HCT116 (cell line): ENCODE data around the gene RABEPK. TPM values are rescaled to one million over a fixed set of nuclear protein-coding genes. Genes with fewer than 3 reads are reported as not detected.

ENCODE experiments used
- ATAC-seq: fragments of 200-7000 bp; cut with Tn5 transposase; 2 replicates; pipeline ENCODE4 v1.9.1; 2020; ENCODE audit warnings: mild to moderate bottlenecking, moderate library complexity
- BruUV-seq: library from RNA; stranded (reverse); fragments of 400-500 nt; replicated peaks from 2 replicates; lab custom pipeline; 2021; lab: Mats Ljungman, UMichigan
- CTCF ChIA-PET: fragments of 300-600 bp; sonication (Branson Sonifier 250); formaldehyde crosslinking; loops from one replicate; lab custom pipeline; 2021; ENCODE audit warnings: antibody characterized with exemption; lab: Charles Lee
- POLR2A ChIA-PET: fragments of 300-600, 350-600 bp; sonication (Branson Sonifier 250); formaldehyde crosslinking; loops from one replicate; lab custom pipeline; 2021; ENCODE audit warnings: antibody characterized with exemption; lab: Charles Lee
- RAD21 ChIA-PET, 2 experiments: fragments of 300-600 bp; sonication (Branson Sonifier 250); formaldehyde crosslinking; loops; one replicate each; lab custom pipeline; 2023; ENCODE audit warnings: low total read pairs in 2 of 2; ENCODE audit not compliant: uncharacterized antibody in 2 of 2, unreplicated experiment in 2 of 2, low non-redundant PET in 1 of 2; lab: Charles Lee
- DNase-seq: peaks from one replicate; pipeline ENCODE4 v3.0.0-alpha.2; 2010; ENCODE audit warnings: low read depth, low spot score
- H2AFZ ChIP-seq: fragments of 200-600 bp; shearing (Covaris generic), sonication (generic); 2 replicates; pipeline ENCODE4 v1.6.1; 2017; ENCODE audit warnings: low read depth, mixed run types, mixed read lengths, antibody characterized with exemption, low read length; ENCODE audit not compliant: poor library complexity, severe bottlenecking
- H3K27ac ChIP-seq: 2 replicates; pipeline ENCODE4 v1.5.1; 2012; ENCODE audit warnings: low read depth, low read length
- H3K27me3 ChIP-seq: fragments of 200-600 bp; sonication (generic); 2 replicates; pipeline ENCODE4 v1.6.1; 2016; ENCODE audit warnings: mixed run types, low read length, mixed read lengths; ENCODE audit not compliant: insufficient read depth
- H3K36me3 ChIP-seq, 2 experiments: fragments of 200-500 bp in 1 of 2; fragments of 200-600 bp in 1 of 2; sonication (Bioruptor generic) in 1 of 2; sonication (generic) in 1 of 2; 2 replicates each; pipeline versions ENCODE4 v1.5.1 to v1.6.1; 2014 to 2016; ENCODE audit warnings: low read length in 2 of 2, inconsistent platforms in 1 of 2, mixed read lengths in 1 of 2, mixed run types in 1 of 2; ENCODE audit not compliant: insufficient read depth in 2 of 2, control insufficient read depth in 1 of 2
- H3K4me1 ChIP-seq, 2 experiments: fragments of 200-600 bp in 1 of 2; sonication (generic) in 1 of 2; 2 replicates each; pipeline versions ENCODE4 v1.5.1 to v1.6.1; 2012 to 2017; ENCODE audit warnings: low read length in 2 of 2, inconsistent platforms in 1 of 2, mild to moderate bottlenecking in 1 of 2, mixed read lengths in 1 of 2, mixed run types in 1 of 2, moderate library complexity in 1 of 2; ENCODE audit not compliant: insufficient read depth in 2 of 2, control insufficient read depth in 1 of 2
- H3K4me2 ChIP-seq: fragments of 200-600 bp; sonication (generic); 2 replicates; pipeline ENCODE4 v1.6.1; 2017; ENCODE audit warnings: mixed run types, low read length, mixed read lengths
- H3K4me3 ChIP-seq, 2 experiments: fragments of 200-600 bp in 1 of 2; sonication (generic) in 1 of 2; replicated peaks in 1 of 2; 2 replicates each; pipeline ENCODE4 v1.5.1; 2011 to 2016; ENCODE audit warnings: low read length in 2 of 2, control low read depth in 1 of 2, low read depth in 1 of 2, mild to moderate bottlenecking in 1 of 2, mixed read lengths in 1 of 2, mixed run types in 1 of 2
- H3K79me2 ChIP-seq: fragments of 200-600 bp; sonication (generic); 2 replicates; pipeline ENCODE4 v1.6.1; 2017; ENCODE audit warnings: mild to moderate bottlenecking, mixed run types, low read length, moderate library complexity, mixed read lengths; ENCODE audit not compliant: insufficient read depth
- H3K9ac ChIP-seq: fragments of 200-600 bp; sonication (generic); 2 replicates; pipeline ENCODE4 v1.6.1; 2016; ENCODE audit warnings: low read length, mixed read lengths
- H3K9me2 ChIP-seq: fragments of 200-600 bp; sonication (generic), shearing (Covaris generic); 2 replicates; pipeline ENCODE4 v1.6.1; 2017; ENCODE audit warnings: mixed run types, mild to moderate bottlenecking, moderate library complexity; ENCODE audit not compliant: insufficient read depth
- H3K9me3 ChIP-seq, 2 experiments: fragments of 200-500 bp in 1 of 2; fragments of 200-600 bp in 1 of 2; sonication (Bioruptor generic) in 1 of 2; sonication (generic) in 1 of 2; 2 replicates each; pipeline ENCODE4 v1.6.1; 2014 to 2017; ENCODE audit warnings: low read length in 2 of 2, mixed read lengths in 2 of 2, inconsistent platforms in 1 of 2, low read depth in 1 of 2, mild to moderate bottlenecking in 1 of 2, mixed run types in 1 of 2, moderate library complexity in 1 of 2; ENCODE audit not compliant: control insufficient read depth in 1 of 2, insufficient read depth in 1 of 2
- H4K20me1 ChIP-seq: fragments of 200-600 bp; sonication (generic), shearing (Covaris generic); 2 replicates; pipeline ENCODE4 v1.6.1; 2017; ENCODE audit warnings: mixed run types, mild to moderate bottlenecking, moderate library complexity; ENCODE audit not compliant: insufficient read depth
- CBX3 ChIP-seq: IDR thresholded peaks from 2 replicates; pipeline ENCODE4 v1.6.1; 2012; ENCODE audit warnings: low read depth
- EGR1 ChIP-seq: IDR thresholded peaks from 2 replicates; pipeline ENCODE4 v1.6.1; 2012; ENCODE audit warnings: low read depth
- ELF1 ChIP-seq: IDR thresholded peaks from 2 replicates; pipeline ENCODE4 v1.6.1; 2012; ENCODE audit warnings: low read depth, borderline replicate concordance
- EZH2 ChIP-seq: fragments of 200-600 bp; sonication (generic); IDR thresholded peaks from 2 replicates; pipeline ENCODE4 v1.6.1; 2017; ENCODE audit warnings: antibody characterized with exemption, mixed run types
- FOSL1 ChIP-seq: IDR thresholded peaks from 2 replicates; pipeline ENCODE4 v1.6.1; 2012; ENCODE audit warnings: low read depth
- POLR2A ChIP-seq: IDR thresholded peaks from 2 replicates; pipeline ENCODE4 v1.7.0; 2011; ENCODE audit warnings: borderline replicate concordance; ENCODE audit not compliant: insufficient read depth, insufficient read length; ENCODE audit errors: extremely low read depth
- POLR2AphosphoS5 ChIP-seq: IDR thresholded peaks from 2 replicates; pipeline ENCODE4 v1.6.1; 2011; ENCODE audit warnings: mild to moderate bottlenecking, low read depth, low read length, moderate library complexity
- RAD21 ChIP-seq: IDR thresholded peaks from 2 replicates; pipeline ENCODE4 v1.6.1; 2012; ENCODE audit warnings: low read depth, mild to moderate bottlenecking
- SIN3A ChIP-seq: IDR thresholded peaks from 2 replicates; pipeline ENCODE4 v1.6.1; 2012; ENCODE audit warnings: low read depth
- SP1 ChIP-seq: IDR thresholded peaks from 2 replicates; pipeline ENCODE4 v1.6.1; 2012; ENCODE audit warnings: low read depth
- TCF7L2 ChIP-seq: IDR thresholded peaks from 2 replicates; pipeline ENCODE4 v1.7.0; 2011; ENCODE audit warnings: borderline replicate concordance, inconsistent platforms; ENCODE audit not compliant: insufficient read depth, insufficient read length; ENCODE audit errors: extremely low read depth
- ZFX ChIP-seq: fragments of 450-650 bp; IDR thresholded peaks from 2 replicates; pipeline ENCODE4 v1.6.1; 2017
- ZNF274 ChIP-seq: fragments of 200-500 bp; sonication (Bioruptor generic); IDR thresholded peaks from 2 replicates; pipeline ENCODE4 v1.6.1; 2014; ENCODE audit warnings: mild to moderate bottlenecking, low read depth, low read length, inconsistent platforms
- intact Hi-C: fragments of 100-400 bp; cut with micrococcal nuclease; formaldehyde crosslinking; loops from 2 replicates; pipeline ENCODE4 v1.10.0; 2022
- total RNA-seq: library from RNA; stranded (reverse); gene quantifications from one replicate; pipeline ENCODE4 v1.2.1, GENCODE V29; 2021; ENCODE audit not compliant: unreplicated experiment
- TF ChIP-seq, protein P1 (sequence below): IDR thresholded peaks from 2 replicates; pipeline ENCODE4 v1.6.1; 2012
- TF ChIP-seq, protein P2 (sequence below): IDR thresholded peaks from 2 replicates; pipeline ENCODE4 v1.6.1; 2012
- TF ChIP-seq, protein P3 (sequence below), 3 experiments: fragments of 200-600 bp in 1 of 3; sonication (generic) in 1 of 3; IDR thresholded peaks in 2 of 3; conservative IDR thresholded peaks in 1 of 3; 2 replicates each; pipeline ENCODE4 v1.5.1; 2012 to 2017; ENCODE audit warnings: low read depth in 2 of 3, low read length in 2 of 3, antibody characterized with exemption in 1 of 3, borderline replicate concordance in 1 of 3, control low read depth in 1 of 3, mild to moderate bottlenecking in 1 of 3, mixed read lengths in 1 of 3, mixed run types in 1 of 3, moderate library complexity in 1 of 3; ENCODE audit not compliant: insufficient read depth in 1 of 3
- TF ChIP-seq, protein P4 (sequence below): IDR thresholded peaks from 2 replicates; pipeline ENCODE4 v1.6.1; 2012; ENCODE audit warnings: low read depth

The RABEPK gene
- total RNA-seq, 1 experiment from 2014 or later: 48.3 TPM

DNA sequence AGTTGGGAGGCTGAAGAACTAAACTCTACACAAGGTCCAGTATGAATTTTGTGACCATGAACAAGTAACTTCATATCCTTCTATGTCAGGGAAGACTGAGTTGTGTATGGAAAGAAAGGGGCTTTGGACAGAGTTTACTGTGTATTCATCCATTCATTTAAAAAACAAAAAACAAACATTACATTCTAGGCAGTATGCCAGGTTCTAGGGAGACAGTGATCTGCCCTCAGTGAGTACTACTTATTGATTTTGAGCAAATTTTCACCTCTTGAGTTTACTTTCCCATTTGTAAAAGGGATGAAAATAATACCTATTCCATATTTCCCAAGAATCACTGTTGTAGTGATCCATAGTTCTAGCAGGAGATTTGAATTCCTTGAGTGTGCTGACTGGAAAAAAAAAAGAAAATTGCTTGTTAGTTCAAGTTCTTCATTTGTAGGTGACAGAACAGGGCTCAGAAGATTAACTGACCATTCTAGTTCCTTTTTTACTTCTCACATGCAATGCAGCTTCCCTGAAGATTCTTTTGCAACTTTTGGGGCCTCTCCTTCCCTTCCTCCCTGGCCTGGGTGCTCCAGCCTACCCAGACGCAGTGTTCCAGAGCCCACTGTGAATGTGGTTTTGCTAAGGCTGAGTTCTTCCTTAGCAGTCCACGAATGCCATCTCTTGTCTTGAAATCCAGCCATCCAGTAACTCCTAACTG, 58.6 kb downstream of the RABEPK start:
- intact Hi-C loops: no loop called here
- Histone ChIP-seq H3K4me1 (peaks cover 3 to 19% of the 10 kb centered on the region in 2 experiments; a peak in 2 of 4 replicates), H3K4me2 (no peak overlapping the region), H3K27me3 (no peaks in the 10 kb centered on the region), H3K9me3 (no peaks in the 10 kb centered on the region), H4K20me1 (no peaks in the 10 kb centered on the region), H3K36me3 (no peaks in the 10 kb centered on the region; a peak in 1 of 4 replicates), H2AFZ (no peak overlapping the region), H3K4me3 (no peak overlapping the region), H3K9me2 (no peaks in the 10 kb centered on the region), H3K79me2 (peaks cover 24% of the 10 kb centered on the region), H3K9ac (no peak overlapping the region), H3K27ac (no peak overlapping the region)
- ChIA-PET CTCF (no interaction called here), POLR2A (no interaction called here), RAD21 (no interaction called here)
- no peak for DNase-seq
- BruUV-seq: no TSS peak
- ATAC-seq: no peak
- TF ChIP-seq TCF7L2: no peak
- no peak for TF ChIP-seq RAD21
- TF ChIP-seq, protein P1, sequence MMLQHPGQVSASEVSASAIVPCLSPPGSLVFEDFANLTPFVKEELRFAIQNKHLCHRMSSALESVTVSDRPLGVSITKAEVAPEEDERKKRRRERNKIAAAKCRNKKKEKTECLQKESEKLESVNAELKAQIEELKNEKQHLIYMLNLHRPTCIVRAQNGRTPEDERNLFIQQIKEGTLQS: no peak
- no peak for TF ChIP-seq ZFX
- TF ChIP-seq CBX3: no peak
- TF ChIP-seq SP1: no peak
- TF ChIP-seq POLR2A: no peak
- no peak for TF ChIP-seq FOSL1
- TF ChIP-seq POLR2AphosphoS5: no peak
- TF ChIP-seq ELF1: no peak
- TF ChIP-seq EGR1: no peak
- TF ChIP-seq ZNF274: no peak
- TF ChIP-seq, protein P2, sequence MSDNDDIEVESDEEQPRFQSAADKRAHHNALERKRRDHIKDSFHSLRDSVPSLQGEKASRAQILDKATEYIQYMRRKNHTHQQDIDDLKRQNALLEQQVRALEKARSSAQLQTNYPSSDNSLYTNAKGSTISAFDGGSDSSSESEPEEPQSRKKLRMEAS: no peak
- TF ChIP-seq, protein P3, sequence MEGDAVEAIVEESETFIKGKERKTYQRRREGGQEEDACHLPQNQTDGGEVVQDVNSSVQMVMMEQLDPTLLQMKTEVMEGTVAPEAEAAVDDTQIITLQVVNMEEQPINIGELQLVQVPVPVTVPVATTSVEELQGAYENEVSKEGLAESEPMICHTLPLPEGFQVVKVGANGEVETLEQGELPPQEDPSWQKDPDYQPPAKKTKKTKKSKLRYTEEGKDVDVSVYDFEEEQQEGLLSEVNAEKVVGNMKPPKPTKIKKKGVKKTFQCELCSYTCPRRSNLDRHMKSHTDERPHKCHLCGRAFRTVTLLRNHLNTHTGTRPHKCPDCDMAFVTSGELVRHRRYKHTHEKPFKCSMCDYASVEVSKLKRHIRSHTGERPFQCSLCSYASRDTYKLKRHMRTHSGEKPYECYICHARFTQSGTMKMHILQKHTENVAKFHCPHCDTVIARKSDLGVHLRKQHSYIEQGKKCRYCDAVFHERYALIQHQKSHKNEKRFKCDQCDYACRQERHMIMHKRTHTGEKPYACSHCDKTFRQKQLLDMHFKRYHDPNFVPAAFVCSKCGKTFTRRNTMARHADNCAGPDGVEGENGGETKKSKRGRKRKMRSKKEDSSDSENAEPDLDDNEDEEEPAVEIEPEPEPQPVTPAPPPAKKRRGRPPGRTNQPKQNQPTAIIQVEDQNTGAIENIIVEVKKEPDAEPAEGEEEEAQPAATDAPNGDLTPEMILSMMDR (IDR thresholded peaks at IDR 0.05 in 2 of 3, conservative IDR thresholded peaks at IDR 0.05 in 1 of 3; ENCODE audit: borderline replicate concordance in 1 of 3, insufficient read depth in 1 of 3, low read depth in 2 of 3, low read length in 2 of 3): no peak
- TF ChIP-seq, protein P4, sequence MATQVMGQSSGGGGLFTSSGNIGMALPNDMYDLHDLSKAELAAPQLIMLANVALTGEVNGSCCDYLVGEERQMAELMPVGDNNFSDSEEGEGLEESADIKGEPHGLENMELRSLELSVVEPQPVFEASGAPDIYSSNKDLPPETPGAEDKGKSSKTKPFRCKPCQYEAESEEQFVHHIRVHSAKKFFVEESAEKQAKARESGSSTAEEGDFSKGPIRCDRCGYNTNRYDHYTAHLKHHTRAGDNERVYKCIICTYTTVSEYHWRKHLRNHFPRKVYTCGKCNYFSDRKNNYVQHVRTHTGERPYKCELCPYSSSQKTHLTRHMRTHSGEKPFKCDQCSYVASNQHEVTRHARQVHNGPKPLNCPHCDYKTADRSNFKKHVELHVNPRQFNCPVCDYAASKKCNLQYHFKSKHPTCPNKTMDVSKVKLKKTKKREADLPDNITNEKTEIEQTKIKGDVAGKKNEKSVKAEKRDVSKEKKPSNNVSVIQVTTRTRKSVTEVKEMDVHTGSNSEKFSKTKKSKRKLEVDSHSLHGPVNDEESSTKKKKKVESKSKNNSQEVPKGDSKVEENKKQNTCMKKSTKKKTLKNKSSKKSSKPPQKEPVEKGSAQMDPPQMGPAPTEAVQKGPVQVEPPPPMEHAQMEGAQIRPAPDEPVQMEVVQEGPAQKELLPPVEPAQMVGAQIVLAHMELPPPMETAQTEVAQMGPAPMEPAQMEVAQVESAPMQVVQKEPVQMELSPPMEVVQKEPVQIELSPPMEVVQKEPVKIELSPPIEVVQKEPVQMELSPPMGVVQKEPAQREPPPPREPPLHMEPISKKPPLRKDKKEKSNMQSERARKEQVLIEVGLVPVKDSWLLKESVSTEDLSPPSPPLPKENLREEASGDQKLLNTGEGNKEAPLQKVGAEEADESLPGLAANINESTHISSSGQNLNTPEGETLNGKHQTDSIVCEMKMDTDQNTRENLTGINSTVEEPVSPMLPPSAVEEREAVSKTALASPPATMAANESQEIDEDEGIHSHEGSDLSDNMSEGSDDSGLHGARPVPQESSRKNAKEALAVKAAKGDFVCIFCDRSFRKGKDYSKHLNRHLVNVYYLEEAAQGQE: no peak
- no peak for TF ChIP-seq SIN3A
- TF ChIP-seq EZH2: no peak
